Fibroblast of peridontal ligament (primary cell): ENCODE data around the gene DOK1.
A peak's percentile ranks its signal among the peaks of the same experiment; 100 is the strongest.

Source experiments
- DNase-seq: peaks from one replicate; pipeline ENCODE4 v3.0.0-alpha.2; 2010; ENCODE audit errors: extremely low read depth

Gene DOK1

DNA sequence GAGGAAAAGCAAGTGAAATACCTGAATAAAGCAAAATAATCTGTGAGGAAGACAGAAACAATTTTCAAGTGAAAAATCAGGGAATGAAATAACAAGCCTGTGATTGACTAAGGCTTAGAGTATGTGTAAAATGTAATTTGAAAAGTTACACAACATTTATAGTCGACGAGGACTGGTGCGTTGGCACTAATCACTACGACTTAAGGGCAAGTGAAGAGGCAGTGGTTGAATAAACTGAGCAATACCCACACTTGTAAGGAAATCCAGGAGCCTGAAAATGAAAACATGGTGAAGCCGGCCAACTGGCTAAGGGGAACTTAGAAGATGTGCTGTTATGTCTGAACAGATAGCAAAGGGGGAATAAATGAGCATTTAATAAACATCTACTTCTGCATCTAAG lies 13.4 kb downstream of the DOK1 start:
- DNase-seq = peak; percentile 94

DNA sequence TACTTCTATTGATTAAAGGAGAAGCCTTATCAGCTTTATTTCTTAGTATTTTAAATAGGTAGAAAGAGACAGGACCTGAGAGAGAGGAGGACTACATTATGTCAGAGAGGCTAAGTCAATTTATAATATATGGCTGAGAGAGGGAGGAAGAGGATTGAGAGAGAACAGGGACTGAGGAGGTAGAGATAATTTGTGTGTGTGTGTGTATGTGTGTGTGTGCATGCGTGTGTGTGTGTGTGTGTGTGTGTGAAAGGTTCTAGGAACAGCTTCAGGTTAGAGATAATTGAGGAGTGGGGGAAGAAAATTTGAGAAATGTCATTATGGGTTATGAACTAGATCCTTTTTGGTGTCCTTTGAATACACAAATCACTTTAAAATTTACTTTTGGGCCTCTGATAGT lies 15.2 kb downstream of the DOK1 start:
- no peak for DNase-seq

DNA sequence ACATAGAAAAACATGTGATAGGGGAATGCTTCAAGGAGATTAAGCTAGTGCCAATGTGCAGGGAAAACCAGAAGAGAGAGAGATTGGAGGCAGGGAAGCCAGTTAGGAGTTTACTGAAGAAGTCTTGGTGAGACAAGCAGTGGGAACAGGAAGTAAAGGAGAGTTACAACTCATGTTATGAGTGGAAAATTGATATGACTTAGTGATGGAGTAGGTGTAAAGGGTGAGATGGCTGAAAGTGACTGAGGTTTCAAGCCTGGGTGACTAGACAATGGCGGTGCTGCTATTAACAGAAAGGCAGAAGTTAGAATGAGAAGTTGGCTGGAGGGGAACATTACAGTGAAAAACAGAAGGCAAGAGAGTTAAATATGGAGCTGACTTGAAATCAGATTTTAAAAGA lies 16.5 kb downstream of the DOK1 start:
- no peak for DNase-seq

DNA sequence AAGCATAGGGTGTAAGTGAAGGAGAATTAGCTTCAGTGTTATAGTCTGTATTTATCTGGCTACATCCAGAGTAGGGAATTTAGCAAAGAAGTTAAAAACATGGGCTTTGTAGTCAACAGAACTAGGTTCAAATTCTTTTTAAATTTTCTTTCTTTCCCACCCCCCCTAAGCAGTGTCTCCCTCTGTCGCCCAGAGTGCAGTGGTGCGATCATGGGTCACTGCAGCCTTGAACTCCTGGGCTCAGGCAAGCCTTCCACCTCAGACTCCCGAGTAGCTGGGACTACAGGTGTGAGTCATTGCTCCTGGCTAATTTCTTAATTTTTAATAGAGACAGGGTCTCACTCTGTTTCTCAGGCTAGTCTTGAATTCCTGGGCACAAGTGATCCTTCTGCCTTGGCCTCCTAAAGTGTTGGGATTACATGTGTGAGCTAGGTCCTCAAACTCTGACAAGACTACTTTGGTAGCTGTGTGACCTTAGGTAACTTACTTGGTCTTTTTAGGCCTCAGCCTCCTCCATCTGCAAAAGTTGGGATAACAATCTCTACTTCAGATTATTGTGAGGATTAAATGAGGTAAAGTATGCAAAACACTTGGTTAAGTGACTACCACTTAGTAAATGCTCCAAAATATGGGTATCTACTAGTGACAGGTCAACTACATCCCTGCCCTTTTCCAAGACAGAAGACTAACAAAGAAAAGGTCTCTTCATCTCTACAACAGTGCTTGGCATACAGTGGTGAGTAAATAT lies 17.8 kb downstream of the DOK1 start:
- DNase-seq = no peak

DNA sequence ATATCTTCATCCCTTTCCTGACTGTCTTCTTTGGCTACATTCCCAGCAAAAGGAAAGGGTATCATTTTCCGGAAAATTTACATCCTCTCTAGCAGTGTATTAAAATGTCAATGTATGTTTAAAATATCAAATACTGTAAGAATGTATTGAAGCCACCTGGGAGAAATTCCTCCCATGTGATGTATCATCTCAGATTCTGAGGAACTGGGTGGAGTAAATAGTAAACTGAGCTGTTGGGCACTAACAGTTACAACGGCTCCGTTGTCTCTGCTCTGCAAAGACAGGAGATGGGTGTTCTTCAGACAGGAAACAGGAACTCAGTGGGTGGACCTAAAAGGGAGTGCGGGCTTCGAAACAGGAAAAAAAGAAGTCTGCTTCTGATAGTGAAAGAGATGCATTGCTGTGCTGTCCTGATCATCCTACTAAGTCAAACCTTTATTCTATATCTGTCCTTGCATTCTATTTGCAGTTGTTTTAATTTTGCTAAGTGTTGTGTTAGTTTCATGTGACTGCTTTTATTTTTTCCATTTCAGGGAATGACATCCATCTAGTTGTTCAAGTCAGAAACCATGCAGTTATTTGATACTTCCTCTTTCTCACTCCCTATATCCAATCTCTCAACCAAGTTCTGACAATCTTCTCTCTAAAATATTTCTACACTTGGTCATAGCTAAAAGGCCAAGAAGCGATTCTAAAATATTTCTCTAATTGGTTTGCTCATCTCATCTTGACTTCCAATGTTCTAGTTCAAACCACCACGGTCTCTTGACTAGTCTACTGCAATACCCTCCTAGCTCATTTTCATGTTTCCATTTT lies 19.4 kb downstream of the DOK1 start:
- peak; percentile 70 for DNase-seq

DNA sequence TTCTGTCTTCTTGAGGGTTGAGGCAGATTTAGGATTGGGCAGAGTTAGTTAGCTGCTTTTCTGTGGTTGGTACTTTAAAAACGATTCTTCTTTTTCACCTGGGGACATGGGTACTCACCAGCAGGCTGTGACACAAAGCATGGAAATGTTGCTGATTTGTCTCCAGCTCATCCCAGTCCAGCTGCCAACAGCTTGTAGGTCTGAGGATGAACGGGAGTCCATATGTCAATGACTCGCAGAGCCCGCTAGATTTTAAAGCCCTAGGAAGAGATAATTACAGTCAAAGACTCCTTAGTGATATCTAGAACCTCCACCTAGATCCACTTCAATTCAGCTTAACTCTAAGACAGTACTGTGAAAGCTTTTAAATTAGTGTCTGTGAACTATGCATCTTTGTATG lies 20.8 kb downstream of the DOK1 start:
- no peak for DNase-seq

DNA sequence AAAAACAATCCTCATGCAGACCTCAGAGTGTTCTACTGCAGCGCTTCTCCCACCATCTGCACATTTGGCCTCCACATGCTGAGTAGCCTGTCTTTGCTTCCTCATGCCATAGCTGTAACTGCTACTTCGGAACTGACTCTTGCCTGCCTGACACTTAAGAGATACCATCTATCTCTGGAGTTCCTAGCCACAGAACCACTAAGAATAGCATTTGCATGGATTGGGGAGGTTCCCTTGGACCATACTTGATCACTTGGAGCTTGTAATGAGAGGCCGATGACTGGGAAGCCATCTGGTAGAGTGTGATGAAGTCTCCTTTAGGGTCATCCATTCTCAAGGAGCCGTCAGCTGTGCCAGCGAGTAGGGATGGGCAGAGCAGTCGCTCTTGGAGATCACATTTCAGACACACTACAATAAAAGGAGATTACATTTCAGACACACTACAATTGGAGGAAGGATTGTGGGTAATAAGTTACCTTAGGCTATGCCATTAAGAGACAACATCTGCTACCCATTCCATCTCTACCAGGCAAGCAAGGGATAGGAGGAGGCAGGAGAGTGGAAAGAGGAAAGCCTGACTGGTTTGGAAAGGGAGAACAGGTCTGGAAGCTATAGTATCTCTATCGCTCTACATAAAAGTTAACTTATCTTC lies 21.8 kb downstream of the DOK1 start:
- peak; percentile 49 for DNase-seq

DNA sequence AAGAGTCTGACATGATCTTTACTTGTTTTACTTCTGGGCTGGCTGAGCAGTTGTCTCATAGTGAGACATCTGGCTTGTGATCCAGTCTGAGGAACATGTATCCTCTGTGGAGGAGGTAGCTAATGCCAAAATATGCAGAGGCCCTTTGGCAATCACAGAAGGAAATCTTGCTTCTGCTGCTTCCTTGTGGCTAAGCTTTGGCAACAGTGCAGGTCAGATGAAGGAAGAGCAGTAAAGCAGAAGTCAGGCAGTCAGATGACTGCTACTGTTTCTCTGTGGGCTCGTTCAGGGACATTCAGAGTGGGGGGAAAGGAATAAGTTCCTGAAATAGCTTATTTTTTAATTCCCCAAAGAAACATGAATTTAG lies 22.3 kb downstream of the DOK1 start:
- peak; percentile 96 for DNase-seq

DNA sequence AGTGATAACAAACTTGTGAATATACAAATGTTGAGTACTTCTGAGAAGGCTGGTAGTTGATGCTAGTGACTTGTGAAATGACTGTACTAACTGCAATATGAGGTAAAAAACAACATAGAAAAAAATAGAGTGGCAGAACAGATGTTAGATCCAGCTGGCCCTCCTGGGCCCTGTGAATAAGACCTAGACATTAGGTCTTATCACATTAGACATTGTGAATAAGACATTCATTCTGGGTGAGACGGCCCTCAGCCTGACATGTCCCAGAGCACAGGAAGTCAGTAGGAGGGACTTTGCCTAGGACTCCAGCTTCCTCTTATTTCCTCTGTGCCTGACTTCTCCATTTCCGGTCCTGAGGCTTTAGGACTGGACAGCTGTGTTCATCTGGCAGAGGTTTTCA lies 22.9 kb downstream of the DOK1 start:
- no peak for DNase-seq

DNA sequence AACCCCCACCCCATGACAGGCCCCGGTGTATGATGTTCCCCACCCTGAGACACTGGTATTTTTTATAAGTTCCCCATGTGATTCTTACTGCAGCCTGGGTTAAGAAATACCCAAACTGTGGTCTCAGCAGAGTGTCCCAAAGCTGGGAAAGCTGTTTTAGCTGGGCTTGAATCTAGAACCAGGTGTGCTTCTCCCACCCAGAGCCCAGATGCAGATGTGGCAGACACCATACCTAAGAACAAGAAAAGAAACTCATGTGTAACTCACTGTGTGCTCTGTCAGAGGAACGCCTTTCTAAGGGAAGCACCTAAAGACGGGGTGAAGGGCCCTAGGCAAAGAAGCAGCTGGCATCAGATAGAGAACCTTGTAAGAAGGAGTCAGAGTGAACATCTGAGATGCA lies 23.9 kb downstream of the DOK1 start:
- DNase-seq = no peak

DNA sequence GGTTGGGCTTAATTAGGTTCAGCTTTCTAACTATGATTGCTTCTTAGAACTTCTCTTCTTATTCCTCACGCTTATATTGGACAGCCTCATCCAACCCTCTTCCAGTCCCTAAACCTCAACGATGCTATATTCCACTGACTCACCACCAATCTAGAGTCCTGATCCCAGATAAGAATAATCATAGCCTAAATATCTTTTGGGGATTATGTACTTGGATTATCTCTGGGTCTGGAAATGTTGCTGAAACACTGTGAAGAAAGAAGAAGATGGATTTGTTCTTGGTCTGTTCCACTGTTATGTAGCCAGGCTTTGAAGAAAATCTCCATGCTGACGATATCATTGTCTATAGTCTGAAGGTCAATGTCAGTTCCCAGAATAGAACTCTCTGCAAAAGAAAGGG lies 26.9 kb downstream of the DOK1 start:
- DNase-seq = no peak

DNA sequence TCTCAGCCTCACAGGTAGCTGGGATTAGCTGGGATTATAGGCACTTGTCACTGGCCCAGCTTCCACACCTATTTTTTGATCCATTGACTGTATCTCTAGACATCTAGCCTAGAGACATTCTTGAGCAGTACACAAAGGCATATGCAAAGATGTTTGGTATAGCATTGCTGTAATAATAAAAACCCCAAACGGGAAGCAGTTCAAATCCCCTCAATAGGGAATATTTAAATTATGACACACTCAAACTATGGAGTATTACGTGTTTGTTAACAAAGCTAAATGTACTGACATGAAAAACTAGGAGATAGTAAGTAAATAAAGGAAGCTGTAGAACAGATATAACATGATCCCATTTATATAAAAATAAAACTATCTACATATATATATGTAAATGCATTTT lies 27.7 kb downstream of the DOK1 start:
- DNase-seq = no peak

DNA sequence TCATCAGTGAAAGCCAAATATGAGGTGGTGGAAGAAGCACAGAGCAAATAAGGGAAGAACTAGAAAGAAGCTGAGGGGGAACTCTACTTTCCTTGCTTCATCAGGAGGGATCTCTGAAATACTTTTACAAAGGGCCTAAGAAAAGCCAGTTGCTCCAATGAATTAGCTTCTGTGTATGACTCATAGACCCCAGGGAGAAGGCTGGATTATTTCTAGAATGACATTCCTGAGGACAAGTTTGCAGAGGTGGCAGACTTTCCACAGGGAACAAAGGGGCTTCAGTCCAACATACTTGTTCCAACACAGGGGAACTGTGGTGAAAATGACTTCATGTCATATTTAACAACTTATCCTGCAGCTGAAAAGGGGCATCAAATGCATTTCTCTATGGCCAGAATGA lies 29.0 kb downstream of the DOK1 start:
- peak; percentile 74 for DNase-seq

DNA sequence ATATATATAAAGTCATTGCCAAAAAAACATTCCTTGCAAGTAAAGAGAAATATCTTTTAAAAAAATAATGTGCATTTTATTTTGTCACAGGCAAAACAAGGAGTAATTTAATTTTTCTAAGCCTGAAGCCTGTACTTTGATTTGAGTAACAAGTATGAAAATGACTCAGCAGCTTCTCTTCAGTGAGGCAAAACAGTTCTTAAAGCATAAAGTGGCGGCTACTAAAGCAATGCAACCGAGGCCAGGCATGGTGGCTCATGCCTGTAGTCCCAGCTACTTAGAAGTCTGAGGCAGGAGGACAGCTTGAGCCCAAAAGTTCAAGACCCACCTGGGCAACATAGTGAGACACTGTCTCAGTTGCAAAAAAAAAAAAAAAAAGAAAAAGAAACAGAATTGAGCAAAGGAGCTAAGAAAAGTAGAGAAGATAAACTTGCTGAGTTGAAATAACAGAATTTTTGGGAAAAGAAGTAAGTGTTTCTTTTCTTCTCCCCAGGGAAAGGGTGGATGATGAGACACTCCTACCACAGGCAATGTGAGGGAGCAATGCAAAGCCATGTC lies 29.6 kb downstream of the DOK1 start:
- DNase-seq = peak; percentile 68

DNA sequence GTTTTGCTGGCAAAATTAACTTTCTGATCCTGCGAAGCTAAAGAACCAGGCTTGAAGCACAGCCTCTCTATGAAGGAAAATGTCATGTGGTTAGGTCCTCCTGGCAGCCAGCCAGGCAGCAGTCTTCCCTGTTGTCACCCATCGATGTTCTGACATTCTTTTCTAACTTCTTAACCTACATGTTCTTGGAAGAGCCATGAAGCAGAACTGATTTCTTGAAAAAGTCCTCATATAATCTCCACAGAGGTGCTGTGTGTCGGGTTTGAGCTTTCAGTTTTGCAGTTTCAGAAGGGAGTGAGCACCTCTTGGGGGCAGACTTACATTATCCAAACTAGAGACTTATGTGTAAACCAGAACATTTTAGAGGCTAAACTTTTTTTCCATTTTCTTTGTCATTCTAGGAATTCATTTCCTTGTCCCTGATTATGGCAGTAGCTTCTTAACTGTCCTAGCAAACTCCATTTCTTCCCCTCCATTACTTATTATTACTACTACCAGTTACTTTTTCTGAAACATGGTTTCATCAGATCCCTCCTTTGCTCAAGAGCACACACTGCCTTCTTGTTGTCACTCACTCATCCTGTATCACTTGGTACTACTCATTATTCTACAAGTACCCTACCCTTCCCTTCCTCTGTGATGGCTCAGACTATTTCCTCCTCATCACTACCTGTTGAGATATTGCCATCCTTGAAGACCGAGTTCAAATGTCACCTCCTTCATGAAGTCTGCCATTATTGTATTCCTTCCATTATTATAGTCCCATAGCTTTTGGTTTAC lies 31.1 kb downstream of the DOK1 start:
- peak; percentile 55 for DNase-seq

DNA sequence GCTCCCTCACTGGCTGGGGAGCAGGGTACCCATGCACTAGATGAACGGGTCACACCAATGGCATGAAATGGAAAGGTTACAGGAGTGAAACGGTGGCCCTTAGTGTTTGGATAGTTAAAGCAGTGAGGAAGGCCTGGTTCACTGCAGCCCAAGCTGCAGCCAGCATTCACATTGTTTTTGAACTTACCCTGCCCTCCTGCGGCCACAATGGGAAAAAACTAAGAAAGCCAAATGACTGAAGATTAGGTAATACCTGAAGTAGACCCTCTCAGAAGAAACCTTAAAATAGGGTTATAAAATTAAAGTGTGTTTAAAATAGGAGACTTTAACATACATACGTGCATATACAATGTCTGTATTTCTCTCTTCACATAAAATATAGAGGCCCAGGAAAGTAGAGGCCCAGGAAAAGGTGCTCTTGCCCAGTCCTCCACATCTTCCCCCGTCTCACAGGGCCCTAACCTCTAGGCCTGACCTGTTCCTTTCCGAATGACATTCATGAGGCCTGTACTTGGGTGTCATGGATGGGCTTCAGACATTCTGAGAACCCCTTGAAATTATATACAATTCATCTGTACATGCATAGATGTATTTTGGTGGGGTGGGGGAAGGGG lies 33.3 kb downstream of the DOK1 start:
- DNase-seq = peak; percentile 84

DNA sequence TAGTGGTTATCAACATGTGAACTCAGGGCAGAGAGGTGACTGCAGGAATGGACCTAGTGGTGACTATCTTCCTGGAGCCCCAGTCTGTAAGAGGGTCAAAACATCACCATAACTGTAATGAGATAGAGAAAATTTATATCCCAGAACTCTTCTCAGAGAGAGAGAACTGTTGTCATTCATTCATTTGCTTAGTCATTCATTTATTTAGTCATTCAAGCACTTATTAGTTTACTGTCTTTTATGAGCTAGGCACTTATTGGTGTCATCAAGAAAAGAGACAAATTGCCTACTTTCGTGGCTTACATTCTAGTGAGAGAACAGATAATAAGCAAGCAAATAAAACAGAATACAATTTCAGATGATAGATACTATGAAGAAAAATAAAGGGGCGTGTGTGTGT lies 34.1 kb downstream of the DOK1 start:
- DNase-seq = no peak

DNA sequence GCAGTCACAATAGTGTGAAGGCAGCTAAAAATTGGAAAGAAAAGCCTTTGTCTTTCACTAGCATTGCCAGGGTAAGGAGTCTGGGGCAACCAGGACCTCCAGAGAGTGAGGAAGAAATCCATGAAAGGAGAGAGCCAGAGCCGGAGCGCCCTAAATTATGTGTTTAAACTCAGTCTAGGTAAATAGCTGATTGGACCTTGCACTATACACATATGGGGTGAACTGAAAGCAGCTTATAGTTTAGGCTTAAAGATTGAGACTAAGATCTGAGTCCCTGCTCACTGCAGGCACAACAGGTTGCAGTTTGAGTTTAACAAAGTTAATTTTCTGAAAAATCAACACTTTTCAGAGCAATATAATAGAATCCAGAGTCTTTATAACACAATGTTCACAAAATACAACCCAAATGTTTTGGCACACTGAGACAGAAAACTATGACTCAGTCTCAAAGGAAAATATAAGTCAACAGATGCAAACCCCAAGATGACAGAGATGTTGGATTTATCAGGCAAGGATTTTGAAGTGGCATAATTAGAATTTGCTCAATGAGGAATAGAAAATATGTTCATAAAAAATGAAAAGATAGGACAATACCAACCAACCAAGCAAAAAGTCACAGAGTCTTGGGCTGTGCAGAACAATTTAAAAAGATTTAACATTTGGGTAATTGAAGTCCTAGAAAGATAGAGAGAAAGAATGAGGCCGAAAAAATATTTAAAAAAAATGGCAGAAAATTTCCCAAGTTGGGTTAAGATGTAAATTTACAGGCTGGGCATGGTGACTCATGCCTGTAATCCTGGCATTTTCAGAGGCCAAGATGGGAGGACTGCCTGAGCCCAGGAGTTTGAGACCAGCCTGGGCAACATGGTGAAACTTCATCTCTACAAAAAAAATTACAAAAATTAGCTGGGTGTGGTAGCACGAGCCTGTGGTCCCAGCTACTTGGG lies 39.6 kb downstream of the DOK1 start:
- peak; percentile 51 for DNase-seq

DNA sequence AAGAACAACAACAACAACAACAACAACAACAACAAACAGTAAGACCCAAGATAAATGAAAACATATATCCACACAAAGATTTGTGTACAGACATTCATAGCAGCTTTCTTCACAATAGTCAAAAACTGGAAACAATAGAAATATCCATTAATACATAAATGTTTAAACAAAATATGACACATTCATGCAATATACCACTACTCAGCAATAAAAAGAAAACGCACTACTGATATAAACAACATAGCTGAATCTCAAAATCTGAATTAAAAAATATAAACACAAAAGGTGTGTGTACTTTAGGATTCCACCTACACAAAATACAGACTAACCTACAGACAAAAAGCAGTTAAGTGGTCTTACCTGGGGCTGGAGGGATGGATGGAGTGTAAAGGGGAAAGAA lies 42.1 kb downstream of the DOK1 start:
- no peak for DNase-seq

DNA sequence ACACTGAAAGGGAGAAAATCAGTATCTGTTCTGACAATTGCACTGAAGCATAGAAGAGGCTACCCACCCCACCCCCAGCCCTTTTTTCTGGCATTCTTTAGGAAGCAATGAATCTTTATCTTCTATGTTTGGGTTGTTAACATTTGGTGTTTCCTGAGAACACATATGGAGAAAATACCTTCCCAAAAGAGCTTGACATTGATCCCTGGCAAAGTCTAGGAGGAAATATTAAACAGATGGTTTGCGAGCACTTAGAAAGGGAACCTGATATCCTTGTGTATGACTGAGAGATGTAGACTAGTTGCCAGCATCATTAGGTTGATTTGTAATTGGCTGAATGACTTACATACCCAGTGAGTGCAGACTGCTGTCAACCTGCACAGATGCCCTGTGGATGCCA lies 42.9 kb downstream of the DOK1 start:
- DNase-seq = peak; percentile 48
